H1 (cell line): ENCODE data around the gene MEIS3. TPM values are rescaled to one million over a fixed set of nuclear protein-coding genes. Genes with fewer than 3 reads are reported as not detected.
A peak's percentile ranks its signal among the peaks of the same experiment; 100 is the strongest.

Experiments
- PHF8 ChIP-seq: fragments of 200-600 bp; sonication (generic); conservative IDR thresholded peaks from 2 replicates; pipeline ENCODE4 v1.7.1; 2012; ENCODE audit warnings: low read depth, mild to moderate bottlenecking, inconsistent platforms, low read length, moderate library complexity
- TAF7 ChIP-seq: optimal IDR thresholded peaks from 2 replicates; pipeline ENCODE3; 2011; ENCODE audit warnings: low read depth, mild to moderate bottlenecking, inconsistent platforms, low read length, moderate library complexity, borderline replicate concordance
- polyA plus RNA-seq, 7 experiments: library from polyadenylated mRNA; depleted of rRNA in 3 of 7; stranded (reverse) in 5 of 7; unstranded in 2 of 7; fragments of >200 nt in 5 of 7; fragments of 200-250 nt in 2 of 7; gene quantifications; 1 replicate in 5 of 7; 2 replicates in 1 of 7; 4 replicates in 1 of 7; pipeline versions ENCODE4 v1.2.1 to v1.2.3, GENCODE V29; 2011 to 2013; ENCODE audit warnings: missing spikeins in 2 of 7, mixed read lengths in 2 of 7
- total RNA-seq: library from RNA; stranded (reverse); fragmentation: NEBNext Ultra II Directional; extraction: Animal tissue kit (Norgen Biotek cat#: 25700); gene quantifications from 2 replicates; pipeline ENCODE4 v1.2.1, GENCODE V29; 2021
- TF ChIP-seq, protein P1 (sequence below): IDR thresholded peaks from 2 replicates; pipeline ENCODE4 v1.6.1; 2011; ENCODE audit warnings: low read depth, mild to moderate bottlenecking, low read length; ENCODE audit not compliant: insufficient read depth
- TF ChIP-seq, protein P2 (sequence below): fragments of 300-600 bp; sonication (generic); IDR thresholded peaks from 2 replicates; pipeline ENCODE4 v1.7.1; 2012; ENCODE audit warnings: low read length, moderate library complexity, mild to moderate bottlenecking, inconsistent platforms; ENCODE audit not compliant: insufficient replicate concordance
- TF ChIP-seq, protein P3 (sequence below), 3 experiments: IDR thresholded peaks; 1 replicate in 2 of 3; 2 replicates in 1 of 3; pipeline versions ENCODE4 v1.5.1 to v1.6.1; 2011; ENCODE audit warnings: low read length in 3 of 3, mild to moderate bottlenecking in 3 of 3, inconsistent platforms in 2 of 3, low read depth in 1 of 3, moderate library complexity in 1 of 3; ENCODE audit not compliant: insufficient read depth in 1 of 3; ENCODE audit errors: control extremely low read depth in 1 of 3

Gene MEIS3
- total and polyA plus RNA-seq, 2 of the 8 experiments (the other 6 are each of a cell fraction or from before 2014, with no cell fraction given), result 24.5 to 28.2 TPM

DNA sequence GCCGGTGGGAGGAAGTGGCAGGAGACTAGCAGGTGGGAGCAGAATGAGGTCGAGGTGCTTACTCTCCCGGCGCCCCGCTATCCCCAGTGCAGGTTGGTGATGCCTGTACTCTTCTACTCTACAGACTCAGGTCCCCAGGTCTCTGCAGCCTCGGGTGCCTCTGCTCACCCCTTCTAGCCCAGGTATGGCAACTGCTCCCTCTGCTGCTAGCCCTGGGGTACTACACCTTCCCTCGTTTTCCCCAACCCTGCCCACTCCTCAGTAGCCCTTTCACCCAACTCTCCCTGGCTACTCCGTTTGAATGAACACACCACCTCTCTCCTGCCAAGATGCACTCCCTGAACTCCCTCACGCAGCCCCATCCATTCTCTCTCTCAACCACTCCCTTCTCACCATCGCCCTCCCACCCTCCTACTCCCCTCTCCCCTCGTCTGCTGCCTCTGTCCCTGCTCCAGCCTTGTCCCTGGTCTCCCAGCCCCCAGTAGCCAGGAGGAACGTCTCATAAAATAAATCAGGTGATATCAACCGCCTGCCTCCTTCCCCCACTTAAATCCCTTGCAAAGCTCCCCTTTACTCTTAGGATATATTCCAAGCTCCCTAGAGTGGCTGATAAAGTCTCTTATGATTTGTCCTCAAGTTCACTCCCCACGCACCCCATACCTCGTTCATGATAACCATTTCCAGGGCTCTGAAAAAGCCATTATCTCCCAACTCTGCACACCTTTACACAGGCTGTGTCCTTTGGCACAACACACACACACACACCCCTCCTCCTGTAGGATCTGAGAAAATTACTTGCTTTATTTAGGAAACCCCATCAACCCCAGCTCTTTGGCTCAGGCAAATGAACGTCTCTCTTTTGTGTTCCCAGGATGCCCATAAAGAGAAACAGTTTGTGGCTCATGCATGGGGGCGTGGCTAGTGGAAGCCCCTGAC is 8.2 kb upstream of the MEIS3 start (continued):
- TF ChIP-seq, protein P1, sequence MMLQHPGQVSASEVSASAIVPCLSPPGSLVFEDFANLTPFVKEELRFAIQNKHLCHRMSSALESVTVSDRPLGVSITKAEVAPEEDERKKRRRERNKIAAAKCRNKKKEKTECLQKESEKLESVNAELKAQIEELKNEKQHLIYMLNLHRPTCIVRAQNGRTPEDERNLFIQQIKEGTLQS, result no peak
- TF ChIP-seq PHF8, result no peak
- TF ChIP-seq TAF7, result peak; percentile 80
- TF ChIP-seq, protein P2, sequence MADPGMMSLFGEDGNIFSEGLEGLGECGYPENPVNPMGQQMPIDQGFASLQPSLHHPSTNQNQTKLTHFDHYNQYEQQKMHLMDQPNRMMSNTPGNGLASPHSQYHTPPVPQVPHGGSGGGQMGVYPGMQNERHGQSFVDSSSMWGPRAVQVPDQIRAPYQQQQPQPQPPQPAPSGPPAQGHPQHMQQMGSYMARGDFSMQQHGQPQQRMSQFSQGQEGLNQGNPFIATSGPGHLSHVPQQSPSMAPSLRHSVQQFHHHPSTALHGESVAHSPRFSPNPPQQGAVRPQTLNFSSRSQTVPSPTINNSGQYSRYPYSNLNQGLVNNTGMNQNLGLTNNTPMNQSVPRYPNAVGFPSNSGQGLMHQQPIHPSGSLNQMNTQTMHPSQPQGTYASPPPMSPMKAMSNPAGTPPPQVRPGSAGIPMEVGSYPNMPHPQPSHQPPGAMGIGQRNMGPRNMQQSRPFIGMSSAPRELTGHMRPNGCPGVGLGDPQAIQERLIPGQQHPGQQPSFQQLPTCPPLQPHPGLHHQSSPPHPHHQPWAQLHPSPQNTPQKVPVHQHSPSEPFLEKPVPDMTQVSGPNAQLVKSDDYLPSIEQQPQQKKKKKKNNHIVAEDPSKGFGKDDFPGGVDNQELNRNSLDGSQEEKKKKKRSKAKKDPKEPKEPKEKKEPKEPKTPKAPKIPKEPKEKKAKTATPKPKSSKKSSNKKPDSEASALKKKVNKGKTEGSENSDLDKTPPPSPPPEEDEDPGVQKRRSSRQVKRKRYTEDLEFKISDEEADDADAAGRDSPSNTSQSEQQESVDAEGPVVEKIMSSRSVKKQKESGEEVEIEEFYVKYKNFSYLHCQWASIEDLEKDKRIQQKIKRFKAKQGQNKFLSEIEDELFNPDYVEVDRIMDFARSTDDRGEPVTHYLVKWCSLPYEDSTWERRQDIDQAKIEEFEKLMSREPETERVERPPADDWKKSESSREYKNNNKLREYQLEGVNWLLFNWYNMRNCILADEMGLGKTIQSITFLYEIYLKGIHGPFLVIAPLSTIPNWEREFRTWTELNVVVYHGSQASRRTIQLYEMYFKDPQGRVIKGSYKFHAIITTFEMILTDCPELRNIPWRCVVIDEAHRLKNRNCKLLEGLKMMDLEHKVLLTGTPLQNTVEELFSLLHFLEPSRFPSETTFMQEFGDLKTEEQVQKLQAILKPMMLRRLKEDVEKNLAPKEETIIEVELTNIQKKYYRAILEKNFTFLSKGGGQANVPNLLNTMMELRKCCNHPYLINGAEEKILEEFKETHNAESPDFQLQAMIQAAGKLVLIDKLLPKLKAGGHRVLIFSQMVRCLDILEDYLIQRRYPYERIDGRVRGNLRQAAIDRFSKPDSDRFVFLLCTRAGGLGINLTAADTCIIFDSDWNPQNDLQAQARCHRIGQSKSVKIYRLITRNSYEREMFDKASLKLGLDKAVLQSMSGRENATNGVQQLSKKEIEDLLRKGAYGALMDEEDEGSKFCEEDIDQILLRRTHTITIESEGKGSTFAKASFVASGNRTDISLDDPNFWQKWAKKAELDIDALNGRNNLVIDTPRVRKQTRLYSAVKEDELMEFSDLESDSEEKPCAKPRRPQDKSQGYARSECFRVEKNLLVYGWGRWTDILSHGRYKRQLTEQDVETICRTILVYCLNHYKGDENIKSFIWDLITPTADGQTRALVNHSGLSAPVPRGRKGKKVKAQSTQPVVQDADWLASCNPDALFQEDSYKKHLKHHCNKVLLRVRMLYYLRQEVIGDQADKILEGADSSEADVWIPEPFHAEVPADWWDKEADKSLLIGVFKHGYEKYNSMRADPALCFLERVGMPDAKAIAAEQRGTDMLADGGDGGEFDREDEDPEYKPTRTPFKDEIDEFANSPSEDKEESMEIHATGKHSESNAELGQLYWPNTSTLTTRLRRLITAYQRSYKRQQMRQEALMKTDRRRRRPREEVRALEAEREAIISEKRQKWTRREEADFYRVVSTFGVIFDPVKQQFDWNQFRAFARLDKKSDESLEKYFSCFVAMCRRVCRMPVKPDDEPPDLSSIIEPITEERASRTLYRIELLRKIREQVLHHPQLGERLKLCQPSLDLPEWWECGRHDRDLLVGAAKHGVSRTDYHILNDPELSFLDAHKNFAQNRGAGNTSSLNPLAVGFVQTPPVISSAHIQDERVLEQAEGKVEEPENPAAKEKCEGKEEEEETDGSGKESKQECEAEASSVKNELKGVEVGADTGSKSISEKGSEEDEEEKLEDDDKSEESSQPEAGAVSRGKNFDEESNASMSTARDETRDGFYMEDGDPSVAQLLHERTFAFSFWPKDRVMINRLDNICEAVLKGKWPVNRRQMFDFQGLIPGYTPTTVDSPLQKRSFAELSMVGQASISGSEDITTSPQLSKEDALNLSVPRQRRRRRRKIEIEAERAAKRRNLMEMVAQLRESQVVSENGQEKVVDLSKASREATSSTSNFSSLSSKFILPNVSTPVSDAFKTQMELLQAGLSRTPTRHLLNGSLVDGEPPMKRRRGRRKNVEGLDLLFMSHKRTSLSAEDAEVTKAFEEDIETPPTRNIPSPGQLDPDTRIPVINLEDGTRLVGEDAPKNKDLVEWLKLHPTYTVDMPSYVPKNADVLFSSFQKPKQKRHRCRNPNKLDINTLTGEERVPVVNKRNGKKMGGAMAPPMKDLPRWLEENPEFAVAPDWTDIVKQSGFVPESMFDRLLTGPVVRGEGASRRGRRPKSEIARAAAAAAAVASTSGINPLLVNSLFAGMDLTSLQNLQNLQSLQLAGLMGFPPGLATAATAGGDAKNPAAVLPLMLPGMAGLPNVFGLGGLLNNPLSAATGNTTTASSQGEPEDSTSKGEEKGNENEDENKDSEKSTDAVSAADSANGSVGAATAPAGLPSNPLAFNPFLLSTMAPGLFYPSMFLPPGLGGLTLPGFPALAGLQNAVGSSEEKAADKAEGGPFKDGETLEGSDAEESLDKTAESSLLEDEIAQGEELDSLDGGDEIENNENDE, result no peak
- TF ChIP-seq, protein P3, sequence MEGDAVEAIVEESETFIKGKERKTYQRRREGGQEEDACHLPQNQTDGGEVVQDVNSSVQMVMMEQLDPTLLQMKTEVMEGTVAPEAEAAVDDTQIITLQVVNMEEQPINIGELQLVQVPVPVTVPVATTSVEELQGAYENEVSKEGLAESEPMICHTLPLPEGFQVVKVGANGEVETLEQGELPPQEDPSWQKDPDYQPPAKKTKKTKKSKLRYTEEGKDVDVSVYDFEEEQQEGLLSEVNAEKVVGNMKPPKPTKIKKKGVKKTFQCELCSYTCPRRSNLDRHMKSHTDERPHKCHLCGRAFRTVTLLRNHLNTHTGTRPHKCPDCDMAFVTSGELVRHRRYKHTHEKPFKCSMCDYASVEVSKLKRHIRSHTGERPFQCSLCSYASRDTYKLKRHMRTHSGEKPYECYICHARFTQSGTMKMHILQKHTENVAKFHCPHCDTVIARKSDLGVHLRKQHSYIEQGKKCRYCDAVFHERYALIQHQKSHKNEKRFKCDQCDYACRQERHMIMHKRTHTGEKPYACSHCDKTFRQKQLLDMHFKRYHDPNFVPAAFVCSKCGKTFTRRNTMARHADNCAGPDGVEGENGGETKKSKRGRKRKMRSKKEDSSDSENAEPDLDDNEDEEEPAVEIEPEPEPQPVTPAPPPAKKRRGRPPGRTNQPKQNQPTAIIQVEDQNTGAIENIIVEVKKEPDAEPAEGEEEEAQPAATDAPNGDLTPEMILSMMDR (IDR thresholded peaks at IDR 0.05; ENCODE audit: control extremely low read depth in 1 of 3, insufficient read depth in 1 of 3, low read depth in 1 of 3, low read length in 3 of 3), result peak; percentile 86 to 98 (median 96)
